ENCODE results near the gene PRAMEF12.

GRCh38 chr1:12741946-12742345 is 31.6 kb upstream of the PRAMEF12 start:
- TF ChIP-seq POLR2A (IDR thresholded peaks at IDR 0.05; ENCODE audit: low read length) (no peak), GATA1 (IDR thresholded peaks at IDR 0.05; ENCODE audit: low read depth, low read length) (no peak)
